GM10248 (cell line): ENCODE results near the gene TMEM273.

Experiments used
- CTCF ChIA-PET: fragments of 300-600 bp; sonication (Branson Sonifier 250); formaldehyde crosslinking; extraction: SDS; loops from one replicate; lab custom pipeline; 2021; ENCODE audit warnings: antibody characterized with exemption; lab: Yijun Ruan, JAX
- POLR2A ChIA-PET: fragments of 350-650 bp; sonication (Branson Sonifier 250); formaldehyde crosslinking; extraction: SDS; loops from one replicate; lab custom pipeline; 2020; ENCODE audit warnings: antibody characterized with exemption; lab: Yijun Ruan, JAX
- DNase-seq: peaks from one replicate; pipeline ENCODE4 v3.0.0; 2012; ENCODE audit errors: extremely low spot score
- TF ChIP-seq, protein P1 (sequence below): IDR thresholded peaks from 2 replicates; pipeline ENCODE4 v1.5.1; 2012; ENCODE audit warnings: mild to moderate bottlenecking, low read depth; ENCODE audit errors: extremely low read depth, missing control alignments, control extremely low read depth

The TMEM273 gene

DNA sequence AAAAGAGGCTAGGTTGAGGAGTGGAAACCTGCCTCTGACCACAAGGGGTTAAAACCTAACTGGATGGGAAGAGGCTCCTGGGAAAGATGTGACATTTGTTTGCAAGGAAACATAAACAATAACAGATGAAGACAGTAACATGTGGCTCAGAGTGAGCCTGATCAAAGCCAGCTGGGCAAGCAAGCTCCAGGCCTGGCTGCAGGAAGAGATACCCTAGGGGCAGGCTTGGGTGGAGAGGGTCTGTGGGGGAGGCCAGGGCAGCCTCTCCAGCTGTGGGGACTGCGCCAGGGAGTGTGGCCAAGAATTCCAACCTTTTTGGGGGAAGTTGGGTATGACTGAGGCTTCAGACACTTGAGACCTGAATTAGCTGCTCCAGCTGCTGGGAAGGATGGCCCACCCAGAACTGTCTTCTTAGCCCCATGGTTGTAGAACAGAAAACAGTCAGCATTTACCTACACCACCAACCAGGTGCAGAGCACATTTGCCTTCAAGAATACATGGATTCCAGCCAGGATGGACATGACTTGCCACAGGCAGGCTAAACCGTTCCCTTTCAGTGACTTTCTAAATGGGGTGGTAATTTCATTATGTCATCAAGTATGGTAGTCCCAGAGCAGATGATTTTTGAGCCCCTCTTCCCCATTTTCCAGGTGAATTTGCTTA is 44.0 kb downstream of the TMEM273 start:
- no peak for DNase-seq
- ChIA-PET POLR2A (no interaction called here), CTCF (interaction anchor here (1.3 to 1.9 kb wide), 3 partner anchors 40 to 63 kb away, joined by 3 to 4 read pairs (median 3); no protein-coding TSS in a partner anchor)
- TF ChIP-seq, protein P1, sequence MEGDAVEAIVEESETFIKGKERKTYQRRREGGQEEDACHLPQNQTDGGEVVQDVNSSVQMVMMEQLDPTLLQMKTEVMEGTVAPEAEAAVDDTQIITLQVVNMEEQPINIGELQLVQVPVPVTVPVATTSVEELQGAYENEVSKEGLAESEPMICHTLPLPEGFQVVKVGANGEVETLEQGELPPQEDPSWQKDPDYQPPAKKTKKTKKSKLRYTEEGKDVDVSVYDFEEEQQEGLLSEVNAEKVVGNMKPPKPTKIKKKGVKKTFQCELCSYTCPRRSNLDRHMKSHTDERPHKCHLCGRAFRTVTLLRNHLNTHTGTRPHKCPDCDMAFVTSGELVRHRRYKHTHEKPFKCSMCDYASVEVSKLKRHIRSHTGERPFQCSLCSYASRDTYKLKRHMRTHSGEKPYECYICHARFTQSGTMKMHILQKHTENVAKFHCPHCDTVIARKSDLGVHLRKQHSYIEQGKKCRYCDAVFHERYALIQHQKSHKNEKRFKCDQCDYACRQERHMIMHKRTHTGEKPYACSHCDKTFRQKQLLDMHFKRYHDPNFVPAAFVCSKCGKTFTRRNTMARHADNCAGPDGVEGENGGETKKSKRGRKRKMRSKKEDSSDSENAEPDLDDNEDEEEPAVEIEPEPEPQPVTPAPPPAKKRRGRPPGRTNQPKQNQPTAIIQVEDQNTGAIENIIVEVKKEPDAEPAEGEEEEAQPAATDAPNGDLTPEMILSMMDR: no peak

DNA sequence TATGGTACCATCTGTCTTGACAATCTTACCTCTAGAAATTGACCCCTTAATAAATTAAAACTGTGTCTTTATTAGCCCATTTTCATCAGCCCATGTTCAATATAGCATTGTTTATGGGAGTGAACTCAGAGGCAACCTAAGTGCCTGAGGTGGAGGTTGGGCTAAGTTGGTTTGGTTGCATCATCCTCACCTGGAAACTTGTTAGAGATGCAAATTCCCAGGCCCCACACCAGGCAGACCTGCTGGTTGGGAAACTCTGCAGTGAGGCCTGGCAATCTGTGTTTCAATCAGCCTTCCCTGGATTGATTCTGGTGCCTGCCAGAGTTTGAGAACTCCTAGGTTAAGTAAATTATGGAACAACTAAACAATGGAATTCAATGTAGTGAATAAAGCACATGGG is 44.9 kb downstream of the TMEM273 start:
- ChIA-PET CTCF (no interaction called here), POLR2A (no interaction called here)
- TF ChIP-seq, protein P1: no peak
- no peak for DNase-seq

DNA sequence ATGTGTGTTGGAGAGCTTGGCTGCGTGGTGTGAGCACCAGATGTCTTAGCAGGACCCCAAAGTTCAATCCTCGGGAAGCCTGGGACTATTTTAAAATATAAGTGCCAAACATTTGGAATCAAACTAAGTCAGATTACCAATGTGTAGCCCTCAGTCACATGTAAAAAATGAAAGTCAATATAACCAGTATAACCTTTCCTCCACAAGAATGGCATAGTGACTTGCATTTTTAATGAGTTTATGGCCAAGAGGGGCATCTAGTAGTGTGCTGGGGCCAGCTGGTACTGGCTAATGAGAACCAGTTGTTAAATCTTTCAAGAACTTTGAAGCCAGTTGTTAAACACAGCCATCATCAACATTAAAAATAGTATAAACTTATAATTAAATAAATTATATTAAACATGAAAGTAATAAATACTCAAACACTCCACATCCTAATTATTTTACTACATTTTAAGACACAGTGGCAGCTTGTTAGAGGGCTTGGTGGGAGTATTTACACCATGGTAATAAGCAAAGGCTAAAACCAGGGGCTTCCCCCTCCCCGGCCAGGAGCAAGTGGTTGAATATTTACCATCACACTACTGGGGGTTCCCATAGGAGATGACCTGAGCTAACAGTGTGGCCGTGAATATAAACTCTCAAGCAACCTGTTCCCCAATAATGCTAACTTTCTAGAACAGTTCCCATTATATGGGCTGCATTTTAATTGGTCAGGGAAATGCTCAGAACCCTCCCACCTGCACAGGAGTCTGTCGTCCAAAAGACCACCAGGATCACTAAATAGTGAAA is 46.5 kb downstream of the TMEM273 start:
- ChIA-PET CTCF (interaction anchor here (0.9 to 1.2 kb wide), 2 partner anchors 23 to 486 kb away, joined by 3 read pairs; no protein-coding TSS in a partner anchor), POLR2A (no interaction called here)
- DNase-seq: peak; percentile 58
- TF ChIP-seq, protein P1: no peak

DNA sequence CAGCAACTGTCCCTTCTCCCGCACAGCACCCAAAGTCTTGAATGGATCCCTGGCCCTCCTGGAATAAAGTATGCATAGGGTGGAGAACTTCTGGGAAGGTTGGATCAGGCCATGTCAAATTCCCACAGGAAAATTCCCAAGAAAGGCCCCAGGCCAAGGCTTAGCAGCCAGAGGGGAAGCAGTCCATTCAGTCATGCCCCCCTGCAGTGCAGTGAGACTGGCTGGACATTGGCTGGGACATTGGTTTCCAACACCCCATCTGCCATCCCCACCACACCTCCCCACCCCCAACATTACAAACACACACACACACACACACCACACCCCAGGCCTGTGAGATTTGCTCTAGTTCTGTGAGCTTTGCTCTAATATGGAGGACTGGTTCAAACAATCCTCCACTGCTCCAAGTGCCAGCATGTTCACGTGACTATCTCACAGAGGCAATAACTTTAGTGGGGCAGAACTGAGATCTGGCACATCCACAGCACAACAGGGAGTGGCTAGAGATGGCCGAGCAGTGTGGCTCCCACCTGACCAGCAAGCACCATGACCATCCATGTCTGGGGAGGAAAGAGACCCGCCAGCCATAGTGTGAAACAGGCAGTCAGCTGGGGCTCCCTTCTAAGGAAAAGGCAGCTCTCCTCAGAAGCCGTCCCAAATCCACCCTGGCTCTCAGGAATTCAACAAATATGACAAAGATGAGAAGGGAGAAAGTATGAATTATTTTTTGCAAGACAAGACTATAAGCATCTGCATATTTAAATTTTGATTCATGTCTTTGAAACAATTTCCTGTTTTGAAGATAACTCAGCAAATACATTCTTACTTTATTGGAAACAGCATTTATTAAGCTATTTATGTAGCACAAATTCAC is 47.6 kb downstream of the TMEM273 start:
- CTCF ChIA-PET: interaction anchor here (0.9 to 1.8 kb wide), 4 partner anchors 12 to 484 kb away, joined by 3 to 5 read pairs (median 3); no protein-coding TSS in a partner anchor
- POLR2A ChIA-PET: no interaction called here
- TF ChIP-seq, protein P1: no peak
- no peak for DNase-seq

DNA sequence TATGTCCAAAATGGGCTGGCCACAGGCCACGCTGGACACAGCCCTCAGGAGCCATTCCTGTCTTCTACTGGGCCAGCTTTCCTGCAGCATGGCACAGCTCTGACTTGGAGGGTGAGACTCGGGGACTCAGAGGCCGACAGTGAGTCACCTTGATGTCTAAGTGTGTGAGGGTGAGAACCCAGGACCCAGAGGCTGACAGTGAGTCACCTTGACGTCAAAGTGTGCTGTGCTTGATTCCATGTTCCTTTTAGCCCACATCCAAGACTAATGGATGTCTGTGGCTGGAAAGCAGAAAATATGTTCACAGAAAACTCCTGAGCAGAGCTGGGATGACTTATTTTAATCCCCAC is 48.4 kb downstream of the TMEM273 start:
- ChIA-PET POLR2A (no interaction called here), CTCF (interaction anchor here (1.0 to 1.8 kb wide), 3 partner anchors 12 to 483 kb away, joined by 3 to 5 read pairs (median 3); no protein-coding TSS in a partner anchor)
- DNase-seq: no peak
- TF ChIP-seq, protein P1: no peak
